ENCODE data around the gene TENM4.

DNA sequence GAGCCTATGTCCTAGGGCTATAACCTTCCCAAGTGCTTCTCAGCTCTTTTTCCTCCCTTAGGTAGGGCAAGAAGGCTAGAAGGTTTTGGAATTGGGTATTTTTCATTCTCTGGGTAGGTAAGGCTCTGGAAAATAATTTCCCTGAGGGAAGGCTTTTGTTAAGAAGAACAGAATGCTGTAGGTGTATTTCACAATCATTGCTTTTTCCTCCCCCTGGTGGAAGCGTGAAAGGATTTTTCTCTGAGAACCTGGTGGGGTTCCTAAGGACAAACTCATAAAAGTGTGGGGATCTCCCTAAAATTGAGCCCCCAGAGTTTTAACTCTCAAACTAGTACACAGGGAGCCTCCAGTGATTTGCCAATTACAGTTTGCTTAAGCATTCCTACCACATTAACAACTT, 825.1 kb downstream of the TENM4 start:
- TF ChIP-seq CTCF (IDR thresholded peaks at IDR 0.05) (no peak), POLR2A (IDR thresholded peaks at IDR 0.05) (no peak)

All from uterus (tissue), 2 donors.